ENCODE measurements around the gene CRHR1. TPM values are rescaled to one million over a fixed set of nuclear protein-coding genes. Genes with fewer than 3 reads are reported as not detected.

Gene CRHR1
- total RNA-seq, 2 experiments from 2014 or later, result not detected

DNA sequence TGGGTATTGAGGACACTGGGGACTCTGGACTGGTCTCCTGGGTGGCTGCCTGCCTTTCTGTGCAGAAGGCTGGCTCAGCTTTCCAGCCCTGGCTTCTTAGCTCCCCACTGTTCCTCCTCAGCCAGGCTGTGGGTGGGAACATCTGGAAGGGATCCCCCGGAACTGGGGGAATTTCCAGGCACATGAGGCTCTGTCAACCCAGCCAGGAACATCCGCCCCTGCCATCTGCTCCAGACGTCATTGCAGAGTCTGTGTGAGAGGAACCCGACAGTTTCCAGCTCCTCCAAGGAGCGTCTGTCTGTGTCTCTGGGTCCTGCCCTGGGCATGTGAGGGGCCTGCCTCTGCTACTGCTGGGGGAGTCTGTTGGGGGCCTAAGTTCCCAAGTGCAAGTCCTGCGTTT, 36.2 kb upstream of the CRHR1 start:
- Histone ChIP-seq H3K27me3 (ENCODE audit: control insufficient read depth in 1 of 2, insufficient read depth in 2 of 2, low read length in 2 of 2) (peaks cover 3 to 8% of the 10 kb centered on the region in 2 experiments), H3K4me1 (ENCODE audit: insufficient read depth, low read length) (no peaks in the 10 kb centered on the region), H3K9me3 (ENCODE audit: control insufficient read depth in 1 of 2, insufficient read depth in 1 of 2, low read length in 2 of 2) (no peaks in the 10 kb centered on the region), H3K27ac (ENCODE audit: low read depth in 1 of 2, low read length in 2 of 2) (no peak overlapping the region), H3K4me3 (ENCODE audit: low read length) (no peak overlapping the region), H3K36me3 (ENCODE audit: insufficient read depth, low read length) (no peaks in the 10 kb centered on the region)
- CTCF ChIA-PET, result no interaction called here
- intact Hi-C loops (cut with DNase I, micrococcal nuclease), result no loop called here
- ATAC-seq (ENCODE audit: poor library complexity), result no peak
- POLR2A ChIA-PET, result no interaction called here
- DNase-seq, result no peak
- peaks cover 44% of the 10 kb centered on the region for H3K27me3 Mint-ChIP-seq
- H3K4me3 Mint-ChIP-seq, result no peak overlapping the region
- H3K27ac Mint-ChIP-seq, result no peak overlapping the region
- no peaks in the 10 kb centered on the region for H3K4me1 Mint-ChIP-seq (ENCODE audit: low read depth)
- no peaks in the 10 kb centered on the region for H3K9me3 Mint-ChIP-seq
- TF ChIP-seq, protein P1, sequence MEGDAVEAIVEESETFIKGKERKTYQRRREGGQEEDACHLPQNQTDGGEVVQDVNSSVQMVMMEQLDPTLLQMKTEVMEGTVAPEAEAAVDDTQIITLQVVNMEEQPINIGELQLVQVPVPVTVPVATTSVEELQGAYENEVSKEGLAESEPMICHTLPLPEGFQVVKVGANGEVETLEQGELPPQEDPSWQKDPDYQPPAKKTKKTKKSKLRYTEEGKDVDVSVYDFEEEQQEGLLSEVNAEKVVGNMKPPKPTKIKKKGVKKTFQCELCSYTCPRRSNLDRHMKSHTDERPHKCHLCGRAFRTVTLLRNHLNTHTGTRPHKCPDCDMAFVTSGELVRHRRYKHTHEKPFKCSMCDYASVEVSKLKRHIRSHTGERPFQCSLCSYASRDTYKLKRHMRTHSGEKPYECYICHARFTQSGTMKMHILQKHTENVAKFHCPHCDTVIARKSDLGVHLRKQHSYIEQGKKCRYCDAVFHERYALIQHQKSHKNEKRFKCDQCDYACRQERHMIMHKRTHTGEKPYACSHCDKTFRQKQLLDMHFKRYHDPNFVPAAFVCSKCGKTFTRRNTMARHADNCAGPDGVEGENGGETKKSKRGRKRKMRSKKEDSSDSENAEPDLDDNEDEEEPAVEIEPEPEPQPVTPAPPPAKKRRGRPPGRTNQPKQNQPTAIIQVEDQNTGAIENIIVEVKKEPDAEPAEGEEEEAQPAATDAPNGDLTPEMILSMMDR (IDR thresholded peaks at IDR 0.05), result no peak
- H3K36me3 Mint-ChIP-seq (ENCODE audit: low read depth), result no peaks in the 10 kb centered on the region

DNA sequence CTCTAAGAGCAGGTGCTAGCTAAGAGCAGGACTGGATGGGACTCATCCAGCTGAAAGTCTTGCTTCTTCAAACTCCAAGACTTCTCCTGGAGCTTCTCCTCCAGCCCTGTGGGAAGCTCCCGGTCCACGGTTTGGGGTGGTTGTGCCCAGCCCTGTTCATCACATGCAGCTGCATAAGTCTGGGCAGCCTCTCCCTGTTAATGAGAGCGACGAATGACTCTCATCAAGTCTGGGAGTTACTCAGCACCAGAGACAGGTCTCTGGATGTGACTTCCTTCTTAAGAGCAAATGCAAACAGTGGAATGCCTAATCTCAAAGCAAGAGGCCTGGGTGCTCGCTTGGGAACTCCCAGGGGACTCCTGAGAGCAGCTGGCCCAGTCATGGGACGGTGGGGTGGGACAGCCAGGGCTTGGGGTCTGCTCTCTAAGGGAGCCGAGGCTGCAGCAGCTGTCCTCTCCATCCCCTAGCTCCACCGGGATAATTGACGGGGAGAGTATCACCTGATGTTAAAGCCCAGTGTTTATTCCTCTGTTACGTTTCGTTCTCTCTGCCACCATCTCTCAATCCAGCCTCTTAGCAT, 35.3 kb upstream of the CRHR1 start:
- H3K4me3 Mint-ChIP-seq, result no peak overlapping the region
- H3K27me3 Mint-ChIP-seq, result peaks cover 36% of the 10 kb centered on the region
- TF ChIP-seq, protein P1 (IDR thresholded peaks at IDR 0.05), result no peak
- Histone ChIP-seq H3K4me1 (ENCODE audit: insufficient read depth, low read length) (no peaks in the 10 kb centered on the region), H3K27me3 (ENCODE audit: control insufficient read depth in 1 of 2, insufficient read depth in 2 of 2, low read length in 2 of 2) (peaks cover 5 to 12% of the 10 kb centered on the region in 2 experiments), H3K27ac (ENCODE audit: low read depth in 1 of 2, low read length in 2 of 2) (no peak overlapping the region), H3K9me3 (ENCODE audit: control insufficient read depth in 1 of 2, insufficient read depth in 1 of 2, low read length in 2 of 2) (no peaks in the 10 kb centered on the region), H3K4me3 (ENCODE audit: low read length) (no peak overlapping the region), H3K36me3 (ENCODE audit: insufficient read depth, low read length) (no peaks in the 10 kb centered on the region)
- intact Hi-C loops (cut with DNase I, micrococcal nuclease), result no loop called here
- H3K27ac Mint-ChIP-seq, result no peak overlapping the region
- DNase-seq (no peak), ATAC-seq (ENCODE audit: poor library complexity) (no peak)
- CTCF ChIA-PET, result no interaction called here
- POLR2A ChIA-PET, result no interaction called here
- H3K9me3 Mint-ChIP-seq, result no peaks in the 10 kb centered on the region
- no peaks in the 10 kb centered on the region for H3K4me1 Mint-ChIP-seq (ENCODE audit: low read depth)
- H3K36me3 Mint-ChIP-seq (ENCODE audit: low read depth), result no peaks in the 10 kb centered on the region

DNA sequence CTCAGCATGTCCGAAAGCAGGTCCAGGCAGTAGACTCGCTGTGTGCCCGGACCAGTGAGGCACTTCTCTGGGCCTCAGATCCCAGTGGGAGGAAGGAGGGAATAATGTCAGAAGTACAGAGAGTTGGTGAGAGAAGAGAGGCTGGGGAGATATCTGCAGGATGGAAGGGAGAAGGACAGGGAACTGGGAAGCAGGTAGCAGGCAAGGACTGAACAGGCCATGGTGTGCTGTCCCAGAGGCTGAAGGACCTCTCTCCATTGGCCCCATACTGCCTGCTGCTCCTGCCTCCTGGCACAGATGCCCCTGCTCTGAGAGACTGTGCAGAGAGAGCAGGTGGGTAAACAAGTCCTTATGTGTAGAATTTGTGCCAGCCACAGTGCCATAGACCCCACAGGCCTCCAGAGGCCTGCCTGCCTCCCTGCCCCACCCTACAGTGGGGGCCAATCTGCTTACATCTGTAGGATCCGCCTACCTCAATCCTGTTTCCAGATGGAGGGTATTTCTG, 34.2 kb upstream of the CRHR1 start:
- intact Hi-C loops (cut with DNase I, micrococcal nuclease), result no loop called here
- no peak overlapping the region for H3K4me3 ChIP-seq (ENCODE audit: low read length)
- DNase-seq, result no peak

More for the DNA sequence above, 34.2 kb upstream of the CRHR1 start:
- ChIA-PET POLR2A (no interaction called here), CTCF (no interaction called here)
- Histone ChIP-seq H3K4me1 (ENCODE audit: insufficient read depth, low read length) (no peaks in the 10 kb centered on the region), H3K36me3 (ENCODE audit: insufficient read depth, low read length) (no peaks in the 10 kb centered on the region), H3K9me3 (ENCODE audit: control insufficient read depth in 1 of 2, insufficient read depth in 1 of 2, low read length in 2 of 2) (no peaks in the 10 kb centered on the region), H3K27ac (ENCODE audit: low read depth in 1 of 2, low read length in 2 of 2) (no peak overlapping the region), H3K27me3 (ENCODE audit: control insufficient read depth in 1 of 2, insufficient read depth in 2 of 2, low read length in 2 of 2) (peaks cover 5 to 12% of the 10 kb centered on the region in 2 experiments)
- Mint-ChIP-seq H3K9me3 (no peaks in the 10 kb centered on the region), H3K36me3 (ENCODE audit: low read depth) (no peaks in the 10 kb centered on the region), H3K4me3 (no peak overlapping the region), H3K27ac (no peak overlapping the region), H3K27me3 (peaks cover 36% of the 10 kb centered on the region), H3K4me1 (ENCODE audit: low read depth) (no peaks in the 10 kb centered on the region)
- no peak for ATAC-seq (ENCODE audit: poor library complexity)
- TF ChIP-seq, protein P1 (IDR thresholded peaks at IDR 0.05), result no peak

Measured in CD4-positive, alpha-beta T cell (primary cell).